ENCODE measurements around the gene NCOA6.
A peak's percentile ranks its signal among the peaks of the same experiment; 100 is the strongest.
"Not testable (repeated sequence)": the region's sequence is repeated elsewhere in the genome, so short reads cannot be mapped to it uniquely, and the experiment has no call there.

NCOA6 gene

DNA sequence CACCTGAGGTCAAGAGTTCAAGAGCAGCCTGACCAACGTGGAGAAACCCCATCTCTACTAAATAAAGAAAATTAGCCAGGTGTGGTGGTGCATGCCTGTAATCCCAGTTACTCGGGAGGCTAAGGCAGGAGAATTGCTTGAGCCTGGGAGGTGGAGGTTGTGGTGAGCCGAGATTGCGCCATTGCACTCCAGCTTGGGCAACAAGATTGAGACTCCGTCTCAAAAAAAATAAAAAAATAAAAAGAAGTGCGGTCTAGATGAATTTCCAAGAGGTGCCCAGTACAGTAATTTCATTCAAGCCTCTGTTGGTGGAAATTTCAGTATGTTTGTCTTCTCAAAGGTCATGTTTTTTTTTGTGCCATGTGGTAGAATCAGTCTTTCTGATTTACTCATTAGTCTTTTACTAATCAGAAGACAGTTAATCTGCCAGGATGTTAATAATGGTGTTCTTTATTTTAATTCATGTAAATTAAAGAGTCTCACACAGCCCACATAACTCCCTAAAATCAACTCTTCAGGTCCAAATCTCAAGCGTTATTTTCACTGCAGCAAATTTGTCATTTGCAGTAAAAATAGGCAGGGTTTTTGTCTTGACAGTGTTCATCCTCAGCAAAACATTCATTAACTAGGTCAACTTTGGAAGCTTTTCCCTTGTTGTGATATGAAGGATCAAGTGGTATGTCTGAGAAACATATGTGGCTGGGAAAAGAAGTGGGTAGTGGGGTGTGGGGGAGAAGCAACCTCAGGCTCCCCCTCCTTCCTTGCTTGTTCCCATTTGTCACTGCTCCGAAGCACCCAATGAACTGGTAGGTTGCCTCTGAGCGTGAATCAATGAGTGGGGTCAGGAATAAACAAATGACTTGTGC is 108.0 kb downstream of the NCOA6 start:
- no peak for DNase-seq

DNA sequence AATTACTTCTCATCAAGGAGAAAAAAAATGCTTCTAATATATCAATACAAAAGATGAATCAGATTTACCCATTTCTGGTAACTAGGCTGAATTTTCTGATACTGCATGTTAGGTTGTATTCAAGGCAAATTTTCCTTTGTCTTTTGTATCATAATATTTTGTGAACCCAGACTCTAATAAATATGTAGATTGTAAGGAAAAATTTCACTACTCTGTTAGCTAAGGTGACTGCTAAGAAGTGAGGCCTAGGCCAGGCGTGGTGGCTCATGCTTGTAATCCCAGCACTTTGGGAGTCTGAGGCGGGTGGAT is 108.6 kb downstream of the NCOA6 start:
- DNase-seq, result no peak

DNA sequence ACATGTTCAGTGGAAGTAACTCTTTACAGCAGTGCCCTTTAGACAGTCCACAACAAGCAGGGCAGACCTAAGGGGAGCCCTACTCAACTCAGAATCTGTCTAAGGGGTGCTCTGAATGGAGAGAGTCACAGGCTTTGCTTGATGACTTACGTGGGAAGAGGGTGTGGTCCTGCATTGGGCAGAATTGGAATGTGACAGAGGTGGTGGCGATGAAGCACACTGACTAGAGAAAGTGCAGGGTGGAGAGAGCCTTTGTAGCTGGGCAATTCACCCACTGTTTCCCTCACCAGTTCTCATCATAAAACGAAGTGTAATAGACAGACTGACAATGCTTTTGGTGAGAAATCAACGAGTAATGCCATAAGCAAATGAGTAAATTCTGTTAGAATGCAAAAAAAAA is 110.1 kb downstream of the NCOA6 start:
- no peak for DNase-seq

DNA sequence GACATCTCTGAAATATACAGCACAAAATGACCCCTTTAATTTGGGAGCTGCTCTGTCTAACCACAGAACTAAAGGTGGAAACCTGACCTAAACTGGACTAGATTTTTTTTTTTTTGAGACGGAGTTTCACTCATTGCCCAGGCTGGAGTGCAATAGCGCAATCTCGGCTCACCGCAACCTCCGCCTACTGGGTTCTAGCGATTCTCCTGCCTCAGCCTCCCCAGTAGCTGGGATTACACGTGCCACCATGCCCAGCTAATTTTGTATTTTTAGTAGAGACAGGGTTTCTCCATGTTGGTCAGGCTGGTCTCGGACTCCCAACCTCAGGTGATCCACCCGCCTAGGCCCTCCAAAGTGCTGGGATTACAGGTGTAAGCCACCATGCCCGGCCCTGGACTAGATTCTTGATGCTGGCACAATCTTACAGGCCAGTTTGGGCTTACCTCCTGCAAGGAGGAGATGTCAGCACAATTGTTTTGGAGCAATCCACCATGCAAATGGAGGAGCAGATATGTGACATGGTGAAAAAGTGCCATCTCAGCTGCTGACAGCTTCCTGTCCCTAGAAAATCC is 111.4 kb downstream of the NCOA6 start:
- not testable (repeated sequence) for DNase-seq

DNA sequence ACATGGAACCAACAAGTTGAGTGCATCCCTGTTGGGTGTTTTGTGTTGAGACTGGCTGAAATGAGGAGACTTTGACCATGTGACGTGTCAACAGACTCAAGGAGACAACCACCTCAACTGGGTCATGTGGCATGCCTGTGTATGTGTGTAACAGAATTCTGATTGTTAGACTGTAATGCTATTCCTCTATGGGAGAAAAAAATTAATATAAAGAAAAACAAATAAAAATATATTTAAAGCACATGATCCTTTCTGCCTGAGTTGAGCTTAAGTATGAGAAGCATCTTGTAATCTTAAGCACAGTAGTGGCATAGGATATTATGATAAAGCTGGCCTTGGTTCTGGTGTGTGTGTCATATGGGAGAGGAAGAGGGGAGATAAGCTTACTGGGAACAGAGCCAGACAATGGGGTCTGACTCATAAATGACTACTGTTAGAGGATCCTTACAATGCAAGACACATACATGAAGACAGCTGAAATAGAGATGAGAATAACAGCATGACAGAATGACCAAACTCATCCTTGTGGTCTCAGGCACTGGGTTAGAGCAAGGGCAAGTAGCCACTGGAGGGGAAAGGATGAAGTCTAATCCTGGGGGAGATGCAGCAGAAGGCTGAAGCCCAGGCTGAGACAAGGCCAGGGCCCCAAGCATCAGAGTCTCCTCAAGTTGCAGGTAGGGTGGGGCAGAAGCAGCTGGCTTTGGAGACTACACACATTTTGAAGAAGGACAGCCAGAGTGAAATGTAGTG is 112.1 kb downstream of the NCOA6 start:
- no peak for DNase-seq

DNA sequence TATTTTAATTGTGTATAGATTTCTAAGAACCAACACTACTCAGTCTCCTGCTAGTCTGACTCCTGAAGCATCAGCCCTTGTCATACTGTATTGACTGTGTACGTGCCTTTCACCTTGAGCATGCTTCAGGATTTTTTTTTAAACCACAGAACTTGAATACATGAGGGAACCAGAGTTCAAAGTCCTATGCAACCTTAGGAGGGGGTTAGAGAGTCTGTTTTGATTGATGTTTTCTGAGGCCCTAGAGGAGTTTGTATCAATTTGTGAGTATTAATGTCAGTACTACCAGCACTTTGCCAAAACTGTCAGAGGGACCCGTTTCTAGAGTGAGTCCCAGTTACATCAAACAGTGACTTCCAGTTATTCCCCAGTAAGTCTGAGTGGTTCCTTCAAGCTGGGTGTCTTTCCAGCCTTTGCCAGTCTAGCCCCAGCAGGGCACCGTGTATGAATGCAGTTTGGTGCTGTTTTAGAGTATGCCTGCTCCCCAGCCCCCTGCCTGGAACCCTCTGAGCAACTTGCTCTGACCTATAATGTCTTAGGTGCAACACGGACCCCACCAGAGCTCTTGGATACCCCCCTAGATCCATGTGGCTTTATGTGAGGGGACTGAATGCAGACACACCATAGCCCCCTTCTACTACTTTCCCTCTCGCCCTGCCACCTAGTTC is 112.8 kb downstream of the NCOA6 start:
- DNase-seq, result no peak

DNA sequence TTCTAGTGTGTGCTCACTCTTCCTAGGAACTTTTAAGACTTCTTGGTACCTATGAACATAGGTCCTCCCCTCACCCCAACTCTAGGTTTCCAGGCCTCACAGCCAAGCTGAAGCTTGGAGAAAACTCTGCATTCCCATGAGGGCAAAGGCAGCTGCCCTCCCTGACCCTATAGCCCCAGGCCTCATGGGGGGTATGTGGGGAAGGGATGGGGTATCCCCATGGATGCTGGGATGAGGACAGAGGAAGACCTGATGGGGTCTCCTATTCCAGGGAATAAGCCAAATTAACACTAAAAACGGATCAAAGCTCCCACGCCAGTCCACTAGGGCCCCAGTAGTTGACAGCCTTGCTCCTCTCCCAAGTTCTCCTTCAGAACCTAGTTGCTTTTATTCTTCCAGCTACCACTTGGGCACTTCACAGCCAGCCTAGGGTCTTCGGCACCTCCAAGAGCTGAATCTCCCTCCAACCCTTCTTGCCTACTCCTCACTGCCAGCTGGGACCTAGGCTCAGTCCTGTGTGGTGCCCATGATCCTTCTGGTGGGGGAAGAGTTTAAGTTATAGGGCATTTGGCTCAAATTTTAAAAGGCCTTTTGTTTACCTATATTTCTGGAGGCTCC is 113.5 kb downstream of the NCOA6 start:
- no peak for DNase-seq

DNA sequence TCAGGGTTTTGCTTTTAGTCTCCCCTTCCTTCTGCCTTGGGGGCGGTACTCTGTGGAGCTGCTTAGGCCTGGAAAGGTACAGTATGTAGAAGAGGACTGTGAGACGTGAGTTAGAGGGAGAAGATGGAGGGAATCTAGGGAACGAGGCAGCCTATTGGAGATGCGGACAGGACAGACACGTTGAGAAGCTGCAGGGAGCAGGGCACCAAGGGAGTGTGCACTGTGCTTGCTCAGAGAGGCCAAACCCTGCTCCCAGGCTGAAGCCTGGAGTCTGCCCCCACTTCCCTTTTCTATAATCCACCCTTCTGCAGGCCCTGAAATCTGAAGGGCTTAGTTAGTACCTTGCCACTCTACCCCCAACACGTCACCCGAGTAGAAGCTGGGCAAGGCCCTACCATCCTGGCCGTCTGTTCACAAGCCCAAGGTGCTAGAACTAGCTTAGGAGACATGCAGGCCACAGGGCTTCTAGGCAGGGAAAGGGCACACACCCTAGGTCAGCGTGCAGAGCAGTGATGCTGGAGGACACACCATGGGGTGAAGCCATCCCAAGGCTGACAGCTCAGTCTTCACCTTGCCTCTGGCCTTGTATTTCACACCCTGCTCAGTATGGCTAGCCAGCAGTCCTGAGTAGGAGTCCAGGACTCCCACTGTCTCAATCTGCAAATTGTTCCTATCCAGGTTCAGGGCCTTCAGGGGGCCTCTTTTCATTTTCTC is 114.4 kb downstream of the NCOA6 start:
- DNase-seq, result no peak

DNA sequence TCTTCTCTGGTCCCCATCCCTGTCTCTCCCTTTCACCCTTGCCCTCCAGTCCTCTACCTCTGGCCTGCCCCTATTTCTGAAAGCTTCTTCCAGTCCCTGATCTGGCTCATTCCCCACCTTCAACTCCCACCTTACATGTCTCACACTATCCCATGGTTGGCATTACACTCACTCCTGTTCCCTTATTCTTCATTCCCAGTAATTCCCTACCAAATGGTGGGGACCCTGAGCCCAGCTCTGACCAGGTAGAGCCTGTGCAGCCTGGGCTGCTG is 114.9 kb downstream of the NCOA6 start:
- DNase-seq, result no peak

DNA sequence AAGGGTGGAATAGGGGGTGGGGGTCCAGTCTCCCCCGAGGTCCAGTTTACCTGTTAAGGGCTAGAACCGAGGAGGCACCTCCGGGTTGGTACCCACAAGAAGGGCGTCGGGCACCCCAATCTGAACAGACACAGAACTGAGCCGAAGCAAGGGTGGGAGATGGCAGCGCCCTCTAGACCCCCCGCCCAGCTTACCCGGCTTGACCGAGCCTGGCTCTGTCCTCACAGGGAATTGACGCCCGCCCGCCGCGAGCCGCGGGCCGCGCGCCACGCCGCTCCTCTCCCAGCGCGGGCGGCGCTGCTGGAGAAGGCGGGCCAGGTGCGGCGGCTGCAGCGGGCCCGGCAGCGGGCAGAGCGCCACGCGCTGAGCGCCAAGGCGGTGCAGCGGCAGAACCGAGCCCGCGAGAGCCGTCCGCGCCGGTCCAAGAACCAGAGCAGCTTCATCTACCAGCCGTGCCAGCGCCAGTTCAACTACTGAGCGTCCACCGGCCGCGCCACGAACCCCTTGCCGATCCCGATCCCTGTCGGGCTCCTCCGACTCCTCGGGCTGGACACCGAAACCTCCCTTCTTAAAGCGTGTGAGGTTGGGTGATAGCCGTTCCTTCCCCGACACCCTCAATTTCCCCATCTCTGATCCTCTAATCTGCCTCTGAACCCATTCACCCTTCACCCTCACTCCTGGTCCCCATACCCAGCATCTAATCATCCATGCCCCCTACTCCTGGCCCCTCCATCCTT is 115.5 kb downstream of the NCOA6 start:
- peak; percentile 89 for DNase-seq

DNA sequence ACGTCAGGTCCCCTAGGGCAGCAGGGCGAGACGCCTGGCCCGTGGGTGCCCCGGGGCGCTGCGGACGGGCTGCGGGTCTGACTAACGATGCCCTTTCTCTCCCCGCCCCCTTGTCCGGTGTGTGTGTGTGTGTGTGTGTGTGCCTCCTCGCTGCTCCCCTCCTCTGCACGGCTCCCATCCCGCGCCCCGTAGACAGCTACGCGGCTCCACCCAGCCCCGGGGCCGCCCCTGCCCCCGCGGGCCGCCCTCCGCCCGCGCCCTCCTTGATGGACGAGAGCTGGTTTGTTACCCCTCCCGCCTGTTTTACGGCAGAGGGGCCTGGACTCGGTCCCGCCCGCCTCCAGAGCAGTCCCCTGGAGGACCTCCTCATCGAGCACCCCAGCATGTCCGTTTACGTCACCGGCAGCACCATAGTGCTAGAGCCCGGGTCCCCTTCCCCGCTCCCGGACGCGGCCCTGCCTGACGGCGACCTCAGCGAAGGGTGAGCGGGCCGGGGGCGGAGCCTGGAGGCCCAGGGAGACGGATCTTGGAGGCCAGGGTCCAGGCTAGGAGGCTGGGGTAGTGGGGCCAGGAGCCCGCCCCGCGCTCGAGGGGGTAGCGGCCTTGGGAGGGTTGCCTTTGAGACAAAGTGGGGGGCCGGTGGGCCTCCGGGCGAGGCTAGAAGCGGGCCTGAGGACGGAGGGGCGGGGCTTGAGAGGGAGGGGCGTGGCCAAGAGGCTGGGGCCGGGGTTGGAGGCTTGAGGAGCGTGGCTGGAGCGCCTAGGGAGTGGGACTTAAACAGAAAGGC is 116.2 kb downstream of the NCOA6 start:
- peak; percentile 91 for DNase-seq

DNA sequence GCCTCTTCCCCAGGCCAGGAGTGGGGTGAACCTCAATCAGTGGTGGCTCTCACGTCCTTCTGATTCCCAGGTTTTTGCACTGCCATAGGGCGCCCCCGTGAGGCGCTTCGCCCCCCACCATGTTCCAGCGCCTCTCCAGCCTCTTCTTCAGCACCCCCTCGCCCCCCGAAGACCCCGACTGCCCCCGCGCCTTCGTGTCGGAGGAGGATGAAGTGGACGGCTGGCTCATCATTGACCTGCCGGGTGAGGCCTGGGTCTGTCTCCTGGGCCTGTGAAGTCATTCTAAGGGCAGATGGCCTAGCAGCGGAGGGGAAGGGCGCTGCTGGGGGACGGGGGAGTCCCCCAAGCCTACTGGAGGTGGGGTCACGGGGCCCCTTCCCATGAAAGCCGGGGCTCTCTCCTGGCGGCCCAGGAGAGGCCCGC is 116.8 kb downstream of the NCOA6 start:
- DNase-seq, result peak; percentile 84

DNA sequence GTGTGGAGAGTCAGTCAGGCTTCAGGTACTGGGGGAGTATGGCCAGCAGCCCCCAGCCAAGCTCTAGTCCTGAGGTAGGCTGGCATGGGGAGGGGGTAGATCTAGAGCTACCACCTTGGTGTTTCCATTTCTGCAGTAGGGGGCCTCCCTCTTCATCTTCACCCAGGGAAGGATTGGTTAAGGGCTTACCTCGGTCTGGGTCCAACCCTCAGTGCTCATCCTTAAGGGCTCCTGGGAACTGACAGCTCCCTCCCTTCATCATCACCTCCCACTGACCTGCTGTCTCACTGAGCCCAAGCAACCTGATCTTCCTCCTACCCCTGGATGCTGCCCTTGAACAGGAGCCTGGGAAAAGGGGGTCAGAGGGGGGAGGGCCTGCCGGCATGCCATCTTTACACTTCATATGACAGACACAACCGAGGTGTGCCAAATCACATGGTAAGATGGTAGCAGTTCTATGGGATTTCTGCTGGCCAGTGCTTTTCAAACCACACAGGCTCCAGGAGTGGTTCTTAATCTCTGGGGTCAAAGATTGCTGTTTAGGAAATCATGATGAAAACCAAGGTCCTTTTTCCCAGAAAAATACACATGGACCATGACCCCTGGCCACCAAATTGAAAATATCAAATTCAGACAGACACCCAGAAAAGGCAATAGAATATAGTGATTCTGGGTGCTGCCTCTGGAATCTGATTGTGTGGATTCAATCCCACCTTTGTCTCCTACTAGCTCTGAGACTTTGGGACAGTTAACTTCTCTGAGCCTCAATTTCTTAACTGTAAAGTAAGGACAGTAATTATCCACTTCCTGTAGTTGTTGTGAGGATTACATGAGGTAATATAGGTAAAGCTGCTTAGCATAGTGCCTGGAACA is 118.3 kb downstream of the NCOA6 start:
- no peak for DNase-seq

DNA sequence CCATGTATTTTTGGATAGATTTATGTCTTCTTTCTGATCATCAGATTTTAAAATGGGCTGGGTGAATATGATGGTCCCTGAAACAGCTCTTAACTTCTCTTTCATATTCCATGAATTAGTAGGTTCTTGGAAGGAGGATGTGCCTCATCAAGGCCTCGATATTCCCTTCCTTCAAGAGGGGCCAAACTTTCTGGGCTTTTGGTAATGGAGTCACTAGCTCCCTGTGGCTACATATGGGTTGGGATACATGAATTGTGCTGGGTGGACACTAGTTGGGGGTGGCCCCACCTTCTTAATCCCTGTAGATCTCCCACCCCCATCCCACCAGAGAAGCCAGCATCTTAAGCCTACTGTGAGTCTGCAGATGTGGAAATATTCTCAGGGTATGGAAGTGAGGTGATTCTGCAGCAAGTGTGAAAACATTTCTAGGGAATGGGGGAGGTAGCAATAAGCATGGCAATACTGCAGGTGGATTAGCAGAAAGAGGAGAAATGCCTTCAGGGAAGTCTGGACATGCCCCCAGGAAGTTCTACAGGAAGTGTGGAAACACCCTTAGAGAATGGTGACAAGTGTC is 119.1 kb downstream of the NCOA6 start:
- DNase-seq, result no peak

DNA sequence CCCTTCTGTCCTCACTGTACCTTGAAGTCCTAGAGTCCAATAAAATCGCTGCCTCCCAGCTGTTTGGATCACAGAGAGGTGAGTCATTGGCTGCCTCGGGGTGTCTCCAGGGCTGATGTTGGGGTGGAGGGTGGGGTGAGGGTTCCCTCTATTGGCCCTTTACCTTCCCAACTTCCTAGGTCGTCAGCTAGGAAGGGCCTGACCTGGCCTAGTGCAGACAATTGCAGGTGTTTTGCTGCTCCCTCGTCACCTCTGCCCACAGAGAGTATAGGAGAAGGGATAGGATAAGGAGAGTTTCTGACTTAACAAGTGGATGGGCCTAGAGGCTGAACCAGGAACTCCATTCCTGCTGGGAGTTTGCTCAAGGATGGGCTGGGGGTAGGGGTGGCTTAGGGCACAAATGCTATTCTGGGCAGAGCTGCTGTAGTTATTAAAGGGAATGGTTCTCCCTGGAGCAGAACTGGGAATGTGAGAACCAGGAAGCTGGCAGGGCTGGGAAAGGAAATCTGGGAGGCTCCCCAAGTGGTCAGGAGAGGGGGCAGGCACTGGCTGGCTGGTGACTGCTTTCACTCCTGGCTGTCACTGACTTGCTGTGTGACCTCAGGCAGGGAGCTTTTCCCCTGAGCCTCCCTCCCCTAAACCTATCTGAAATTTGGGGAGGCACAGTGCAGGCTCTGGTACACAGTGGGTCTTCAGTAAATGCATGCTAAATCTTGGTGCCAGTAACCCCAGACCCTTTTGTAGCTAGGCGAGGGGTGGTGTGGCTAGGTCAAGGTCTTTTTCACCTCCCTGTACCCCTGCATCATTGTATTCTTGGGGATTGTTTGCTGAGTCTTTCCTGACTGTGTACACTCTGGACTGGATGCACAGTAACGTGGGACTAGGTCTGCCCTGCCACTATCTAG is 119.8 kb downstream of the NCOA6 start:
- no peak for DNase-seq

DNA sequence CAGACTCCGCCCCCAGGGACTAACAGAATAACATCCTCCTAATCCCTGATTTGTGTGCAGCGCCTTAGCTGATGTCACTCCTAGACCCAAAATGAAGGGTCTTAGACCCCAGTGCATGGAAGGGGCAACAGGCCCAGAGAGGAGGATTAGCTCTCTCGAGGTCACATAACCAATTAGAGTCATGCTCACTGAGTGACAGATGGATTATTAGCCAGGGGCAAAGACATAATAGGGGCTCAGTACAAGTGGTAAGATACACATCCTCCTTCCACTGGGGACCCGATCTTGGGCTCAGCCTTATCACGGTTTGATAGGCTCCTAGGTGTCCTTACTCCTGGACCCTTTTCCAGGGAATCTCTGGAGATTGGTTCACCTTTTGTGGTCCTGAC is 120.4 kb downstream of the NCOA6 start:
- no peak for DNase-seq

DNA sequence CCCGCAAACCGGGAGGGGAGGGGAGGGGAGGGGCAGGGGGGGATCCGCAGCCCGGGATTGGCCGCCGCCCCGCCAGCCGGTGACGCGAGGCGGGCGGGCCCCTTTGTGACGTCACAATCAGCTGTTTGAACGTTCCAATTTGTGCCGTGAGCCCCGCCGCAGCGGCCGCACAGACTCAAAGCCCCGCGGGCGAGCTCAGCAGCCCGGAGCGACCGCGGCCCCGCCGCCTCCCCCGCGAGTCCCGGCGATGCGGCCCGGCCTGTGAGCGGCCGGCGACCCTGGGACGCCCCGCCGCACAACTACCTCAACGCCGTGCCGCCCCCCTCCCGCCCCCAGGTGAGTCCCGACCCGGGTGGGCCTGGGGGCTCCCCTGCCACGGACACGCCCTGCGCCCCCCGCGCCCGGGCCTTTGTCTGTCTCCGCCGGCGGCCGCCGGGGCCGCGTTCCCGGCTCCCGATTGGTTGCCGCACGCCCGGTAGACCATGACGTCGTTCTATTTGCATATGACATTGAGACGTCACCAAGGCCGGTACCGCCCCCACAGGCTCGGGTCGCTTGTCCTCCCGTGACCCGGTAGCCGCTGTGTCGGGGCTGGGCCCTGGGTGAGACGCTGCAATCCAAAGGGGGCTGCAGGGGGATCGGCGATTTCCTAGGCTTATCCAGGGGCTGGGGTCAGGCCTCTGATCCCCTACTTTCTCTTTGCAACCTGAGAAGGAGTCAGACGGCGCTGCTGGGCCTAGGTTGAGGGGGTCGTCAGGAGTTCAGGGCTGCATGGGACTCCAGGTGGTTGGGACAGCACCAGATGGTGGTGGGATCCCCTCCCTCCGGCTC is 121.1 kb downstream of the NCOA6 start, which contains the start of gene TP53INP2:
Gene TP53INP2, plus strand, starts transcription at position 168 of the 831 bp plus-strand sequence. CDS start 4,396 bp downstream, outside the sequence.
- peak; percentile 95 for DNase-seq

Data from activated effector memory CD4-positive, alpha-beta T cell treated with anti-CD3 and anti-CD28 coated beads, Interleukin-2, amount 50 U/mL, for 16 hours (primary cell).